COLO829 (cell line): ENCODE measurements around the gene AAR2.
A peak's percentile ranks its signal among the peaks of the same experiment; 100 is the strongest.

Experiments used
- DNase-seq: peaks from one replicate; pipeline ENCODE4 v3.0.0; 2012; ENCODE audit warnings: low spot score

Gene AAR2

DNA sequence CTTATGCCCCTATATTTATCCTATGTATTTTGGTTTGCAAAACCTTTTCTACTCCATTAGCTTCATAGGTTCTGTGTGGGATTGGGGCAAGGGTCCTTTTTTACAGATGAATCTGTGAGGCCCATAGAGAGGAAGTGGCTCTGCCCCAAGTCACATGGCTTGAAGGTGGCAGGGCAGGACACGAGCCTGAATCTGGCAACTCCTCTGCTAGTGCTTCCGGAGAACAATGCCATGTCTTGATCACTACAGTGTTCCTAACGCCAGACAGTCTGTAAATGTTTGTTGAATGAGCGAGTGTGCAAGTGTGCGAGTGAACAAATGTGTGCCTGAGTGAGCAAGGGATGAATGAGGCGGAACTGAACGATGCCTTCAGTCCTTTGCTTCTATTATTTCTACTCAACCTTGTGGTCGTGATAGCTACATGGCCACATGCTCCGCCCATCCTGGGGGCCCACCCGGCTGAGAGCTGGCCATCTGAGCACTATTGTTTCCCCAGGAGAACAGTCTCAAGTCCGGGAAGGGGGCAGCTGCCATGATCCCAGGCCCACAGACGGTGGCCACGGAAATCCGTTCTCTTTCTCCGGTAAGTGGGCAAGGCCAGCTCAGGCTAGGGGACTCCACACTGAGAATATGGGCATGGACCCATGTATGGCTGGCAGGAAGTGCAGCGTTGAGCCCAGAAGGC lies 17.8 kb upstream of the AAR2 start:
- no peak for DNase-seq

DNA sequence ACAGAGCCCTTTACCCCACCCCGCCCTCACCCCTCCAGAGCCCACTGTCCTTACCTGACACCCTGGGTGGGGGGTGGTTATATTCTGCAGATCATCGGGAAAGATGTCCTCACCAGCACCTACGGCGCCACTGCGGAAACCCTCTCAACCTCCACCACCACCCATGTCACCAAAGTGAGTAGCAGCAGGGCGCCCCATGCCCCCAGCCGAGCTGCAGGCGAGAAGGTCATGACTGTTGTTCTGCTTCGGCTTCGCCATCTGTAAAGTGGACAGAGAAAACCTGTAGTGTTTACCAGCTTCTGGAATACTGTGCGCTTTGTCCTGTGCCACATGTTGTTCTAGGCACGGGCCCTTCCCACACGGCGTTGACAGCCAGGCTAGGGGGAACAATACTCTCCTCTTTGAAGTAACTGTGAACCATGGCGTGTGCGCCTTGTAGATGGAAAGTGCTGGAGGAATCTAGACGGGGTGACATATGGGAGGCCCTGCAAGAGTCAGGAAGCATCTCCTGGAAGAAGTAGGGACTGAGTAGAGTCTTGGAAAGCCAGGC lies 16.5 kb upstream of the AAR2 start:
- DNase-seq: no peak

DNA sequence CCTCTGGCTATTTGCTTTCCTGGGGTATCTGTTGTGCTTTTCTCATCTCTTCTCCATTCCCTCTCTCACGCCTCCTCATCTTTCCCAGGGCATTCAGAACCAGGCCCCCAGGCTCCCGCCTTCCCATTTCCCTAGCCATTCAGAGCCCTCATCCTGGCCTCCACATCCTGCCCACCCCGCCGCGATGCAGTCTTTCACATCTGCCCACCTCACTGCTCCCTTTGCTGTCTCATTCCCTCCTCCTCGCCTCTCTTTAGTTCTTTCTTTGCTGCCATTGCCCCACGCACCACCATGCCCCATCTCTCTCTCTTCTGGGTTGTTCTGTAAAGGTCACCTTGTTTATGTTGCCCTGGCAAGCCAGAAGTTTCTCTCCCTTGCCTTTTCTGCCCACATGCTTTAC lies 10.6 kb upstream of the AAR2 start:
- DNase-seq: no peak

DNA sequence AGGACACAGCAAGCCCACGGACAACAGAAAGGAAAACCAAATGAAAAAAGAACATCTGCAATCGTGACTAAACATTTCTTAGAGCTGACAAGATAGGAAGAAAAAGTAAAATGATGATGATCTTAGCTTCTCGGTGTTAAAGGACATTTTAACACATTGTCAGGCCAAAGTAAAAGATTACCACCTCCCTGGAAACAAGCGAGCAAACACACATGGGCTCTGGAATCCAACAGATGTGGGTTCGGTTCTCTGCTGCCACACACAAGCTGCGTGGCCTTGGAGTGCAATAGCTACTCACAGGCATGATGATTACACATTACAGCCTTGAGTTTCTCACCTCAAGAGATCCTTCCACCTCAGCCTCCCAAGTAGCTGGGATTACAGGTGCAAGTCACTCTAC lies 7.5 kb upstream of the AAR2 start:
- no peak for DNase-seq

DNA sequence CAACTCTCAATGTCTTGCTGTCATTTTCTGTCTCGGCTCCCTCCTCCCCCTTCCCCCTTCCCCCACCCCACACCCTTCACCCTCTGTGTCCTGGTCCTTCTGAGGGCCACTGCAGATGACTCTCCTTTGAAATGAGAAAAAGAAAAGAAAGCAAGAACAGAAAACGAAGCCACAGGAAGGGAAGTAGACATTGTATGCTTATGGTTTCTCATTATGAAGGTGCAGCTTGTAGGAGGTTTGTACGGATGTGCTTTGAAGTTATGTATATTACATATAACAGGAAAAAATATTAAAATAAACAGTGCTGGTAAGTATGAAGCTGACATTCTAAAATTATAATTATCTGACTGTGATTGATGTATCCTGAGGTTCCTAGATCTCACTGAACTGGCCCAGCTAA lies 6.3 kb upstream of the AAR2 start:
- DNase-seq: no peak

DNA sequence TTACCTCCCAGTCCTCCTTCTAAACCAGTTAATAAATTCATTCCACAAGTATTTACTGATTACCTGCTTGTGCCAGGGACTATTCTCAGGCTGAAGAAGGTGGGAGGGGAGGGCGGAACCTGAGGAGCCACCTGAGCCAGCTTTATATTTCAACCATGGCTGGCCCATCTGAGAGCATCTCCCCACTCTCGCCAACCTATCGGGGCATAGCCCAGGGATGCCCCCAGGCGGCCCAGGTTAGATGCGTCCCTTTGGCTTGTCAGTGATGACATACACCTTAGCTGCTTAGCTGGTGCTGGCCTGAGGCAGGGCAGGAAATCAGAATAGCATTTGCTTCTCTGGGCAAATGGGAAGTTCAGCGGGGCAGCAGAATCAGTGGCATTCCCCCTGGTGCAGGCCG lies 4.9 kb upstream of the AAR2 start:
- no peak for DNase-seq

DNA sequence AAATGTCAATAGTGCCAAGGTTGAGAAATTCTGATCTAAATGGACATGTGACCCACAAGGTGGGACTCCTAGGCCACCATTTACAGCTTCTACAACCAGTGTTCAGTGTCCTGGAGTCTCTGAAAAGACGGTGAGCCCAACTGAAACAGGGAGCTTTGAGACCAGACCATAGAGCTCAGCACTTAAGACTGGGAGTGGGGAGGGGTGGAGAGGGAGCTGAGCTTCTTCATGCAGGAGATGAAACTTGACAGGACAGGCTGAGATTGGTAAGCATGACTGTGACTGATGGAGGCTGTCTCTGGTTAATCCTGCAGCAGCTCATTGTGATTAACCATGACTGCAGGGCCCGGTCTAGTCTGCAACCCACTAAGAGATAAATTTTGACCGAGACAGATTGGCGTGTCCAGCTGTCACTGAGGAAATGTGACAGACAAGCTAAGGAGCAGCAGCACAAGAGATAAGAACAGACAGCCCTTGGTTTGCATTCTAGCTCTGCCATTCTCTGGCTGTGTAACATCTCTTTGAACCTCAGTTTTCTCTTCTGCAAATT lies 1.4 kb upstream of the AAR2 start:
- DNase-seq: no peak

DNA sequence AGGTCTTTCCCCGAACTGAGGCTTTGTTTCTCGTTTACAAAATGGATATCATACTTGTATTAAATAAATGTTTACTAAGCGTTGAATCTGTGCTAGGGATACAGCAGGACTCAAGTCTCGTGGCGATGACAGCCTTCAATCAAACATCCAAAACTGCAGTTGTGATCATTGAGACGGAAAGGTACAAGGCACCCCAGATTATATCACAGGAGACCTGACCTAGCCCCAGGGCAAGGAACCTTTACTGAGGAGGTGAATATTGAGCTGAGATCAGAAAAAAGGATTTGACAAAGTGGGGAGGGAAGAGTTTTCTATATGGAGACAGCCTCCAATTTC lies 476 bp downstream of the AAR2 start:
- DNase-seq: no peak

DNA sequence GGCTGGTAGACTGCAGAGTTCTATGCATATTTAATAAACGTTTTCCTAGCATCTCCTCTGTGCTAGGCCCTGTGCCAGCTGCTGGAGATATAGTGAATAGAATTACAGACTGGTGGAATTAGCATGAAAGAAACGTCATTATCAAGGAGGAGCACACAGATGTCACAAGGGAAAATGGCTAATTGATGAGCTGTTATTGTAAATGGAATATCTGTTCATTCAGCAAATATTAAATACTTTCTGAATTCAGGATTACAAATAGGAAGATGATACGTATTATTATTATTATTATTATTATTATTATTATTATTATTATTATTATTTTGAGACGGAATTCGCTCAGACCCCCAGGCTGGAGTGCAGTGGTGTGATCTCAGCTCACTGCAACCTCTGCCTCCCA lies 1.2 kb downstream of the AAR2 start:
- no peak for DNase-seq

DNA sequence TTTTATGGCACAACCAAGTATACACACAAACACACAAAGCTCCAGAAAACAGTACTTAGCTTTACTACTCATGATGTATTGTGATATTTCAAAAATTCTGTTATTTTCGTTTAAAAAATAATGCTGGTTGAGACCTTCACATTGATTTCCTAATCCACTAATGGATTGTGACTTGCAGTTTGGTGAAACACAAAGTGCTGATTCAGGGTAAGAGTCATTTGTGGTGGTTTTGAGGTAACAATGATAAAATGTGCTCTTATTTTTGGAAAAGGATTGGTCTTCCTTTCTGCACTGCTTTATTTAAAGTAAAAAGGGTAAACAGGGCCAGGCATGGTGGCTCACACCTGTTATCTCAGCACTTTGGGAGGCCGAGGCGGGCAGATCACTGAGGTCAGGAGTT lies 1.9 kb downstream of the AAR2 start:
- DNase-seq: no peak

DNA sequence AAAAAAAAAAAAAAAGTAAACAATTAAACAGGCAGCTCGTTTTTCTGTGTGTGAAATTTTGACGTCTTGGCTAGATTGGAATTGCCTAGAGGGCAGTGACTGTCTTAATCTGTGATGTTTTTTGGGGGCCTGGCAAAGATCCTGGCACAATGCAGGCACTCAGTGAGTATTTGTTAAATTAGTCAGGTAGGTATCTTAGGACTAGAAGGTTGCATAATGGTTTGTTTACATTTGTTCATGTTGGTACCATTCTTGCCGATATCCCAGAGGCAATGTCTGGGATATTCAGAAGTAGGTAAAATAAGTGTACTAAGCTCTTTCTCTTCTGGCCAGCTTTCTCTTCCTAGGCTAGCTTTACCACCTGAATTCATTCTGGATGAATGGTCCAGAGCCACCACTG lies 2.5 kb downstream of the AAR2 start:
- DNase-seq: no peak

DNA sequence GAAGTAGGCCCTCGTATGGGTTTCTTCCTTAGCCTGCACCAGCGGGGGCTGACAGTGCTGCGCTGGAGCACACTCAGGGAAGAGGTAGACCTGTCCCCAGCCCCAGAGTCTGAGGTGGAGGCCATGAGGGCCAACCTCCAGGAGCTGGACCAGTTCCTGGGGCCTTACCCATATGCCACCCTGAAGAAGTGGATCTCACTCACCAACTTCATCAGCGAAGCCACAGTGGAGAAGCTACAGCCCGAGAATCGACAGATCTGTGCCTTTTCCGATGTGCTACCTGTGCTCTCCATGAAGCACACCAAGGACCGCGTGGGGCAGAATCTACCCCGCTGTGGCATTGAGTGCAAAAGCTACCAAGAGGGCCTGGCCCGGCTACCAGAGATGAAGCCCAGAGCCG lies 3.8 kb downstream of the AAR2 start:
- no peak for DNase-seq

DNA sequence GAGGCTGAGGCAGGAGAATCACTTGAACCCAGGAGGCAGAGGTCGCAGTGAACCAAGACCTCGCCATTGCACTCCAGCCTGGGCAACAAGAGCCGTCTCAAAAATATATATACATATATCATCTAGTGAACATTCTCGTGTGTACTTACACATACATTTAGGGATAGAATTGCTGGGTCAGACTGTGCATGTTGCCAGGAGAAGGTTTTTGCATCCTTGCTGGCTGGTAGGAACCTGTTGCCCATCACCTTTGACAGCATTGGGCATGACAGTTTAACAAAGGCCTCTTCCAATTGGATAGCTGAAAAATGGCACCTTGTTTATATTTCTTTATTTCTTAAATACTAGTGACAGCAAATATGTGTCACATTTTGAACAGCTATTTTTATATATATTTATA lies 5.4 kb downstream of the AAR2 start:
- no peak for DNase-seq

DNA sequence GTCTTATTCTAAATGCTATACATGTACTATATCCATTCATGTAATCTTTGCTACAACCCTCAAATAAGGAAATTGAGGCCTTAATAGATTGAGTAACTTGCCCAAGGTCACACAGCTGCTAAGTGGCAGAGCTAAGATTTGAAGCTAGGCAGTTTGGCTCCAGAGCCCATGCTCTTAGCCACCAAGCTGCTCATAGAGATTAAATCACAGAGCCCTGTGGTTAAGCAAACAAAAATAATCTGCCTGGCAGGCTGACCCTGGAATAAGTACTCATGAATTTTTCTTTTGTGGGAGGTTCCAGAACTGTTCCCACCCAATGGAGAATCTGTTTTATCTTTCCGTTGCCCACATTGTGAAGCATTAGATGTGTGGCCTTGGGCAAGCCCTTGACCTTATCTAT lies 7.4 kb downstream of the AAR2 start:
- DNase-seq: no peak

DNA sequence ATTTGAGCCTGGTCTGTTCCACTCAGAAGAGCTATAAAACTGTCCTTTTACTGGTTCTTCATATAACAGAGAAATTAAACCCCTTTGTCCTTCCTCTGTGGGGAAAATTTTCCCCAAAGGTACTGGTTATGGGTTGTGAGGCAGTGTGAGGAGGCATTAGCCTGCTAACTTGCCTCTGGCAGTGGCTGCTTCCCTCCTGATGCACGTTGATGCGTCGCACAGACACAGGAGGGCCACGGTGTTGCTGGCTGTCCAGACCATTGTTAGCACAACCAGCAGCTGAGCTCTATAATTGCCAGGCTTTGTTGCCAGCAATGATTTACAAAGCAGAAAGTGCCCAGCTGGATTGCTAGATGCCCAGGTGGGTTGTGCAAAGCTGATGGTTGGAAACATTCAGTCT lies 10.1 kb downstream of the AAR2 start:
- DNase-seq: no peak

DNA sequence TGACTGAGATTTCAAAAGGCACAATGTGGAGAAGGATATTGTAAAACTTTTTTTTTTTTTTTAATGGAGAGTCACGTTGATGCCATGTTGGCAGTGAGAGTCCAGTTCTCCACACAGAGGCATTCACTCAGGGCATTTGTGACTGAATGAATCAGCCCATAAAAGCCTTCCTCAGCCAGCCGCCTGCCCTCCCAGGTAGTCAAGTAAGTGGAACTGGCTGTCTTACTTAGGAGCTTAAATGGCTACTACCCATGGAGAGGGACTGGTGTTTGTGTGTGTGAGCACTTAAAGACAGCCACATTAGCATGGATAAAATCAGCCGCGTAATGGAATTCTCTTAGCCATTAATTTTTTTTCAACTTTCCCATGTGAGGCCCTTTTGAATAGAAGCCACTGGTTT lies 12.6 kb downstream of the AAR2 start:
- peak; percentile 70 for DNase-seq

DNA sequence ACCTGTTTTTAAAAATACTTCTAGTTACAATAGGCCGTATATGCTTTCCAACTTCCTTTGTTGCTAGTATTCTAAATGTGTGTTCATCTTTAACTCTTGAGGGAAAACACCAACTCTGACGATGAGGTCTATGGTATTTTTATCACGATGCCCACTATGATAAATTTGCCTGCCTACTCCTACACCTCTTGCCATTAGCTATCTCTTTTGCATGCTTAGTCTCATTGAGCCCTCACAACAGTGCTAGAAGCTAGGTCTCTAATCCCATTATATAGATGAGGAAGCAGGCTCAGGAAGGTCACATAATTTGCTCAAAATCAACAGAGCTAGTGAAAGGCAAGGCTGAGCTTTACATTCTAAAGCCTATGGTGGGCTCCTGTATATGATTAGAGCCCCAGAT lies 13.2 kb downstream of the AAR2 start:
- no peak for DNase-seq

DNA sequence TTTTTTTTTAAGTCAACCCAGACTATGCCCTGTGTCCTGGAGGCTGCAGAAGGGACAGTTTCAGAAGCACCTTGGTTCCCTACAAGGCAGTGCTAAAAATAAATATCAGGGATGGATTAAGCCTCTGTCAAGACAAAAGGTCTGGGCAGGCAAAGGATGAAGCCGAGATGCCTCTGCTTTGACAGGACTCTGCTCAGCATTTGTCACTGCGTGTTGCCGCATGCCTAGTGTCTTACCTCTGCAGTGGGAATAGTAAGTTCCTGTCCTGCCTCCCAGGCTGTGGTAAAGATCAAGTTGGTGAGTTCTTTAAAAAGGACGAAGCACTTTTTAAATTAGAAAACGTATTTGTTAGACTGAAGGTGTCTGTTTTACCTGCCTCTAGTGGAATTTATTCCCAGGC lies 15.1 kb downstream of the AAR2 start:
- no peak for DNase-seq

DNA sequence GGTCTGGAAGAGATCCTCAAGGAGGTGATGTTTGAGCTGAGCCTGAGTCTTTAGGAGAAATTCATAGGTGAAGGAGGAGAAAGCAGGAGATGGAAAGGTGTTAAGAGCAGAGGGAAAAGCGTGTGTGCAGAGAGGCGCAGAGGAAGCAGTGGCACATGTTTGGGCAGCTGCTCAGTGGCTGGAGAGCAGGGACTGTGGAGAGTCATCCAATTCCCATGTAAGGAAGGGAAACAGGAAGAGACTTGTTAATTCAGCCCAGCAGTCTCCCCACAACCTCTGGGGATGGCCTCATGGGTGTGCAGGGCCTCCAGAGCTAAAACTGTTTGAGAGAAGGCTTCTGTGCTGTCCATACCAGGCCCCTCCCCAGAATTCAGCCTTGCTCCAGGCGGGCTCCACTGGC lies 16.2 kb downstream of the AAR2 start:
- DNase-seq: no peak

DNA sequence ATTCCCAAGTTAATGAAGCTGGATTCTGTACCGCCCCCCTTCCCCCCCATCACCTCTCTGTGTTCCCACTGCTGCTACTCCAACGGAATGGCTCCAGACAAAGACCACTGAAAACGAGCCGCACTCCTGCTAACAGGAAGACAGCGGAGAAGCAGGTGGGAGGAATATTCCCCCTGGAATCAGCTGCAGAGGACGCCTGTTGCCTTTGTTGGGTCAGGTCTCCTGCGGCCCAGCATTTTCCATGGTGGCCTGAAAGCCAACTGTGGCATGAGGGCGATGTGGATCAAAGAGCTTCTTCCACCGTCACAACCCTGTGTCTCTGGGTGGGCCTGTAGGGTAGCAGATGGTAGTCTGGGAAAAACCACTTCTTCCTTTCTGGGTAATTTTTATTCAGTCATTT lies 16.8 kb downstream of the AAR2 start:
- DNase-seq: no peak

DNA sequence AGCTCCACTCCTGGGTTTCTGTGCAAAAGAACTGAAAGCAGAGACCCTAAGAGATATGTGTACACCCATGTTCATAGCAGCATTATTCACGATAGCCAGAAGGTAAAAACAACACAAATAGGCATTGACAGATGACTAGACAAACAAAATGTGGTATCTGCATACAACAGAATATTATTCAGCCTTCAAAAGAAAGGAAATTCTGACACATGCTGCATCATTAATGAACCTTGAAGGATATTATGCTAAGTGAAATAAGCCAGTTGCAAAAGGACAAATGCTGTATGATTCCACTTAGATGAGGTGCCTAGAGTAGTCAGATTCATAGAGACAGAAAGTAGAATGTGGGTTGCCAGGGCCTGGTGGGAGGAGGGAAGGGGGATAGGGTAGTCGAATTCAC lies 17.8 kb downstream of the AAR2 start:
- no peak for DNase-seq

DNA sequence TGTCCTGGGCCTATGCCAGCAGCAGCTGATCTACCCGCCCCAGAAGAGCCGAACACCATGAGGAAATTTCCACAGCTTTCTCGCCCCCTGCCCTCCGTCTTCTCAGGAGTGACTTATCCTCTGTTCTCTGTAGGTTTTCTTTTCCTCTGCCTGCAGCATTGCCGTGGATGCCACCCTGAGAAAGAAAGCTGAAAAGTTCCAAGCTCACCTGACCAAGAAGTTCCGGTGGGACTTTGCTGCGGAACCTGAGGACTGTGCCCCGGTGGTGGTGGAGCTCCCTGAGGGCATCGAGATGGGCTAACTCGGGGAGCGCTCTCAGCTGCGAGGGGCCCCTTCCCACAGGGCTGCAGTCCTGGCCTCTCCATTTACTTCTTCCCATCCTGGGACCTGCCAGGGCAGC lies 19.2 kb downstream of the AAR2 start:
- no peak for DNase-seq

DNA sequence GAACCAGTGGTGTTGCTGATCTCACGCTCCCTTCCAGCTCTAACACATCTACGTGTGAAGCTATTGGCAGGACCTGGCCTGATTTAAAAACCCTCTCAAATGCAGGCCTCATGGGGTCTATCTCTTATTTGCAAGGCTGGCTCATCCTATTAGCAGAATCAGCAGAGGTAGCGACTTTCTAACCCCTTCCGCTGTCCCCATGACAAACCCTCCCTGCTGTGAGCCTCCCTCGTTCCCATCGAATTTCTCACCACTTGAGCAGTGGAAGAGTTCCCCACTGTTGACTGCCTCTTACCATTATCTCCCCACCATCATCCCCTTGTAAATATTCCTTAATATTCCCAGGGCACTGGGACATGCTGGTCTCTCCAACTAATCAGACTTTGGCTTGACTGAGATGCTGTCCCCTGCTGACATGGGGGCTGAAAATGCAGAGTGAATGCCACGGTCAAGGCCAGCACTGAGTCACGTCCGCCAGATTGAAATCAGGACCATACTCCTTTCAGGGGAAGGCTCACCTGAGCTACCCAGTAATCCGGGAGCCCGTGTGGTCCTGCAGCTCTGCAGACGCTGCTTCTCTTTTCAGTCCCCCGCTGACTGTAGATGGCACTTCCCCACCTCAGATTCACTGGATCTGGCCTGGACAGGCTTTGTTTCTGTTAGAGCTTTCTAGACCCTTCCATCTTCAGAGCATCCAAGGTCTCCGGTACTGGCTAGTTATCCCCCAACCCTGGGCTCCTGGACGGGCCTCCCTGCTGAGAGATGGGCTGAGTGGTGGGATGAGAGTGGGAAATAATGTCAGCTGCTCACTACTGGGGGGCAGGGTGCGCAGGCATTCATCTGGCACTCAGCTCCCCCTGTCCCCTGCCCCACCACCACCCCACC lies 23.1 kb downstream of the AAR2 start:
- no peak for DNase-seq
